ENCODE data around the gene ATP2C2.
"Not testable (repeated sequence)": the region's sequence is repeated elsewhere in the genome, so short reads cannot be mapped to it uniquely, and the experiment has no call there.

ATP2C2 gene

GRCh38 chr16:84450176-84450865 is 82.0 kb downstream of the ATP2C2 start:
- Histone ChIP-seq H3K27me3 (ENCODE audit: control insufficient read depth, insufficient read depth, low read length) (no peaks in the 10 kb centered on the region), H3K27ac (ENCODE audit: low read length) (no peak overlapping the region), H3K9me3 (ENCODE audit: control insufficient read depth, low read depth, low read length) (no peaks in the 10 kb centered on the region), H3K4me3 (ENCODE audit: low read length) (no peak overlapping the region), H3K36me3 (ENCODE audit: control insufficient read depth, low read depth, low read length) (no peaks in the 10 kb centered on the region), H3K4me1 (ENCODE audit: control insufficient read depth, low read depth, low read length) (no peaks in the 10 kb centered on the region), H3K9ac (ENCODE audit: low read length) (no peak overlapping the region)

DNA sequence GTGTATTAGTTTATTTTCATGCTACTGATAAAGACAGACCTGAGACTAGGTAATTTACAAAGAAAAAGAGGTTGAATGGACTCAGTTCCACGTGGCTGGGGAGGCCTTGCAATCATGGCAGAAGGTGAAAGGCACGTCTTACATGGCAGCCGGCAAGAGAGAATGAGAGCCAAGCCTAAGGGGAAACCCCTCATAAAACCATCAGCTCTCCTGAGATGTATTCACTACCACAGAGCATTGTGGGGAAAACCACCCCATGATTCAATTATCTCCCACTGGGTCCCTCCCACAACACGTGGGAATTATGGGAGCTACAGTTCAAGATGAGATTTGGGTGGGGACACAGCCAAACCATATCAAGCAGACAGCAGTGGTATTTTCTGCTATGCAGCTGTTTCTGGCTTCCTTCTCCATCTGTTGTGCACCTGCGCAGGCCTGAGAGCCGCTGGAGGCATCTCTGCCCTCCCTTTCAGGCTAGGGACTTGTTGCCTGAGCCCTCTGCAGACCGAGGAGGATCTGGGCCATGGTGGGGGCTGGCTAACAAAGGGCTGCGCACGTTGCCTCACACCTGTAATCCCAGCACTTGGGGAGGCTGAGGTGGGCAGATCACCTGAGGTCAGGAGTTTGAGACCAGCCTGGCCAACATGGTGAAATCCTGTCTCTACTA is 82.8 kb downstream of the ATP2C2 start:
- not testable (repeated sequence) for H3K4me1 ChIP-seq (ENCODE audit: control insufficient read depth, low read depth, low read length); H3K9me3 ChIP-seq (ENCODE audit: control insufficient read depth, low read depth, low read length); H3K36me3 ChIP-seq (ENCODE audit: control insufficient read depth, low read depth, low read length); H3K9ac ChIP-seq (ENCODE audit: low read length); H3K4me3 ChIP-seq (ENCODE audit: low read length); H3K27ac ChIP-seq (ENCODE audit: low read length); H3K27me3 ChIP-seq (ENCODE audit: control insufficient read depth, insufficient read depth, low read length)

DNA sequence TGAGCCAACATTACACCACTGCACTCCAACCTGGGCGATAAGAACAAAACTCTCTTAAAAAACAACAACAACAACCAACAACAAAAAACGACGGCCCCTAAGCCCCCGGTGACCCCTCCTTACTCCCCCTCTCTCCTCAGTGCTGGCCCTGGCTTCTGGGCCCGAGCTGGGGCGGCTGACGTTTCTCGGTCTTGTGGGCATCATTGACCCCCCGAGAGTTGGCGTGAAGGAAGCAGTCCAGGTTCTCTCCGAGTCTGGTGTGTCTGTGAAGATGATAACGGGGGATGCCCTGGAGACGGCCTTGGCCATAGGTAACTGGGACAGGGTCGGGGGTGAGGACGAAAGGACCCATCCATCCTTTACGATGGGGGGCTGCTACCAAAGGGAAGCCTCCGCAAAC is 83.4 kb downstream of the ATP2C2 start:
- no peaks in the 10 kb centered on the region for H3K36me3 ChIP-seq (ENCODE audit: control insufficient read depth, low read depth, low read length)
- H3K4me3 ChIP-seq (ENCODE audit: low read length): no peak overlapping the region
- no peak overlapping the region for H3K27ac ChIP-seq (ENCODE audit: low read length)
- H3K27me3 ChIP-seq (ENCODE audit: control insufficient read depth, insufficient read depth, low read length): no peaks in the 10 kb centered on the region
- H3K9ac ChIP-seq (ENCODE audit: low read length): no peak overlapping the region
- no peaks in the 10 kb centered on the region for H3K4me1 ChIP-seq (ENCODE audit: control insufficient read depth, low read depth, low read length)
- H3K9me3 ChIP-seq (ENCODE audit: control insufficient read depth, low read depth, low read length): no peaks in the 10 kb centered on the region

DNA sequence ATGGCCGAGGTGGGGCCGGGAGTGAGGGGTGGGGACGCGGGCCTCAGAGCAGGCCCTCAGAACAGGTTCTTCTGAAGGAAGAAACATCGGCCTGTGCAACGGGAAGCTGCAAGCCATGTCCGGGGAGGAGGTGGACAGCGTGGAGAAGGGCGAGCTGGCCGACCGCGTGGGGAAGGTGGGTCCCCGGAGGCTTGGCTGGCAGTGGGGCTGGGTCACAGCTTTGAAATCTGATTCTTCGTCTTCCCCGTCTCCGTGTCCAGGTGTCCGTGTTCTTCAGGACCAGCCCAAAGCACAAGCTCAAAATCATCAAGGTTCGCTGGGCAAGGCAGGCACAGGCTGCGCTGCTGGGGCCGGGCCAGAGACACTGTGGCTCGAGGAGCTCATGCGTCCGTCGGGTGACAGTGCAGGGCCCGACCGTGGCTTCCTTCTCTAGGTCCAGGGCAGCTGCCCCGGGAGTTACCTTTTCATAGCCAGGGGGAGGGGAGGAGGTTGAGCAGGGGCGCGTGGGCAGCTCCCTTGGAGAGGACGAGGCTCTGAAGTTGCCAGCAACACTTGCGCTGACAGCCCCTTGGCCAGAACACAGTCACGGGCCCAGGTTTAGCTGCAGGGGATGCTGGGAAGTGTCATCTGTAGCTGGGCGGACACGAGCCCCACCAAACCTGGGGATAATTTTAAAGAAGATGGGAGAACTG is 84.9 kb downstream of the ATP2C2 start:
- H3K27ac ChIP-seq (ENCODE audit: low read length): no peak overlapping the region
- H3K36me3 ChIP-seq (ENCODE audit: control insufficient read depth, low read depth, low read length): no peaks in the 10 kb centered on the region
- H3K4me1 ChIP-seq (ENCODE audit: control insufficient read depth, low read depth, low read length): no peaks in the 10 kb centered on the region
- H3K9ac ChIP-seq (ENCODE audit: low read length): no peak overlapping the region
- no peaks in the 10 kb centered on the region for H3K27me3 ChIP-seq (ENCODE audit: control insufficient read depth, insufficient read depth, low read length)
- H3K9me3 ChIP-seq (ENCODE audit: control insufficient read depth, low read depth, low read length): no peaks in the 10 kb centered on the region
- H3K4me3 ChIP-seq (ENCODE audit: low read length): no peak overlapping the region

DNA sequence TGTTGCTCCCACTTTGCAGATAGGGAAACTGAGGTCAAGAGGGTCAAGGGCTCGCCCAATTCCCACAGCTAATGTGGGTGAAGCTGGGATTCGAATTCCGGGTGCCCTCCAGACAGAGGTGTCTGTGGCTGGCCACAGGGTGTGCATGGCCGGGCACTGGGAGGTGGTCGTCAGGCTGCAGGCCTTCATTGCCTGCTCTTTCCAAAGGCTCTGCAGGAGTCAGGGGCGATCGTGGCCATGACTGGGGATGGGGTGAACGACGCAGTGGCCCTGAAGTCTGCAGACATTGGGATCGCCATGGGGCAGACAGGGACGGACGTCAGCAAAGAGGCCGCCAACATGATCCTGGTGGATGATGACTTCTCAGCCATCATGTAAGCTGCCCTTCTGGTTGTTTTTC is 86.3 kb downstream of the ATP2C2 start:
- Histone ChIP-seq H3K4me1 (ENCODE audit: control insufficient read depth, low read depth, low read length) (no peaks in the 10 kb centered on the region), H3K9ac (ENCODE audit: low read length) (no peak overlapping the region), H3K9me3 (ENCODE audit: control insufficient read depth, low read depth, low read length) (no peaks in the 10 kb centered on the region), H3K36me3 (ENCODE audit: control insufficient read depth, low read depth, low read length) (no peaks in the 10 kb centered on the region), H3K4me3 (ENCODE audit: low read length) (no peak overlapping the region), H3K27ac (ENCODE audit: low read length) (no peak overlapping the region), H3K27me3 (ENCODE audit: control insufficient read depth, insufficient read depth, low read length) (no peaks in the 10 kb centered on the region)

- Histone ChIP-seq H3K4me3 (ENCODE audit: low read length) (no peak overlapping the region), H3K36me3 (ENCODE audit: control insufficient read depth, low read depth, low read length) (no peaks in the 10 kb centered on the region), H3K27me3 (ENCODE audit: control insufficient read depth, insufficient read depth, low read length) (no peaks in the 10 kb centered on the region), H3K4me1 (ENCODE audit: control insufficient read depth, low read depth, low read length) (no peaks in the 10 kb centered on the region), H3K9me3 (ENCODE audit: control insufficient read depth, low read depth, low read length) (no peaks in the 10 kb centered on the region), H3K9ac (ENCODE audit: low read length) (no peak overlapping the region), H3K27ac (ENCODE audit: low read length) (no peak overlapping the region)
Observed at GRCh38 chr16:84455031-84455430, 86.7 kb downstream of the ATP2C2 start.

DNA sequence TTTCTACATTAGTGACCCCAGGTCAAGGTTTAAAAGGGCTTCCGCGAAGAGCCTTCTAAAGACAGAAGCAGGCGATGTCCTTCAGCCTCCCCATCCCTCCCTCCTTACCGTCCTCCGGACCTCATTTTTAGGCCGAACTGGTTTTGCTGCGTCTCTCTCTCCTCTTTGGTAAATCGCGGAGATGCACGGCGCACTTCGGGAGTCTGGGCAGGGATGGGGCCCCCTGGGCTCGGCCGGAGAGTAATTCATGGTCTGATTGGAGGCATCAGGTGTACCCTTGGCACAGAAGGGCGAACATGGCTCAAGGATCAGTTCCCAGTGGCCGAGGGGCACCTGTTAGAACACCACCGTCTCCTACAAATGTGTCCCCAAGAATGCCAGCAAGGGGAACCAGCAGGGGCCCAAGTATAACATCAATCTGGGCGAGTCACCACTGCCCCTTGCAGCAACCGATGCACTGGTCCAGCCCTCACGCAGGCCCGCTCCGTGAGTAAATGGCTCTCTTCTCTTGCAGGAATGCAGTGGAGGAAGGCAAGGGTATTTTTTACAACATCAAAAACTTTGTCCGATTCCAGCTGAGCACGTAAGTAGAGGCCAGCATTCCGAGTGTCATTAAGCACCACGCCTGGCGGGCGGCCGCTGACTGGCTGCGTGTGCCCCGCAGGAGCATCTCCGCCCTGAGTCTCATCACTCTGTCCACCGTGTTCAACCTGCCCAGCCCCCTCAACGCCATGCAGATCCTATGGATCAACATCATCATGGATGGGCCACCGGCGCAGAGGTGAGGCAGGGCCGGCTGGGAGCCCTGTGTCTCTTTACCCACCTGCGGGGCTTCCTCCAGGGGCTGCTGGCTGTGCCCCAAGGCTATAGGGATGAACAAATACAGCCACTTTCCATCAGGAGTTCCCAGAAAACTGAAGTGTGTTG is 90.5 kb downstream of the ATP2C2 start:
- H3K27me3 ChIP-seq (ENCODE audit: control insufficient read depth, insufficient read depth, low read length): no peaks in the 10 kb centered on the region
- H3K9ac ChIP-seq (ENCODE audit: low read length): no peak overlapping the region
- H3K36me3 ChIP-seq (ENCODE audit: control insufficient read depth, low read depth, low read length): no peaks in the 10 kb centered on the region
- no peak overlapping the region for H3K4me3 ChIP-seq (ENCODE audit: low read length)
- no peaks in the 10 kb centered on the region for H3K4me1 ChIP-seq (ENCODE audit: control insufficient read depth, low read depth, low read length)
- no peak overlapping the region for H3K27ac ChIP-seq (ENCODE audit: low read length)
- no peaks in the 10 kb centered on the region for H3K9me3 ChIP-seq (ENCODE audit: control insufficient read depth, low read depth, low read length)

- H3K9me3 ChIP-seq (ENCODE audit: control insufficient read depth, low read depth, low read length): no peaks in the 10 kb centered on the region
- H3K27ac ChIP-seq (ENCODE audit: low read length): no peak overlapping the region
- no peaks in the 10 kb centered on the region for H3K36me3 ChIP-seq (ENCODE audit: control insufficient read depth, low read depth, low read length)
- no peaks in the 10 kb centered on the region for H3K4me1 ChIP-seq (ENCODE audit: control insufficient read depth, low read depth, low read length)
- H3K27me3 ChIP-seq (ENCODE audit: control insufficient read depth, insufficient read depth, low read length): no peaks in the 10 kb centered on the region
- no peak overlapping the region for H3K9ac ChIP-seq (ENCODE audit: low read length)
- no peak overlapping the region for H3K4me3 ChIP-seq (ENCODE audit: low read length)
Observed at GRCh38 chr16:84459533-84459894, 91.2 kb downstream of the ATP2C2 start.

DNA sequence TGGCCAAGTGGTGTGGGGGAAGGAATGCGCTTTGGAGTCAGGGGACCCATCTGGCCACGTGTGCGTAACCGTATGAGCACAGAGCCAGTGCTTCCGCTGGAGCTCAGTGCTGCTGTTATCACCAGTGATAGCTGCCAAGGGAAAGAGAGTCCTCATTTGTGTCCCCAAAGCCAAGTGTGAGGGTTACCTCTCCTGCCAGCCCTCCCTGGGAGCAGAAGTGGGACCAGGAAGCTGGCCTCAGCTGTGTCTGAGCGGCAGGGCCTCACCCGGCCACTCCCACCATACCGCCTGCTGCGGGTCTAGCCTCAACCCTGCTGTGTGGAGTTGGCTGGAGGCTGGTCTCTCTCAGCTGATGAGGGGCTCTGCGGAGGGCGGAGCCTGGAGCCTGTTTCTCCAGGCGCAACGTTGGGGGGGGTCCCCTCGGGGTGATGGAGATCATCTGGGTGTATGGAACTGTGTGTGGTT is 91.6 kb downstream of the ATP2C2 start:
- Histone ChIP-seq H3K9ac (ENCODE audit: low read length) (no peak overlapping the region), H3K36me3 (ENCODE audit: control insufficient read depth, low read depth, low read length) (no peaks in the 10 kb centered on the region), H3K27ac (ENCODE audit: low read length) (no peak overlapping the region), H3K9me3 (ENCODE audit: control insufficient read depth, low read depth, low read length) (no peaks in the 10 kb centered on the region), H3K27me3 (ENCODE audit: control insufficient read depth, insufficient read depth, low read length) (no peaks in the 10 kb centered on the region), H3K4me1 (ENCODE audit: control insufficient read depth, low read depth, low read length) (no peaks in the 10 kb centered on the region), H3K4me3 (ENCODE audit: low read length) (no peak overlapping the region)

- H3K9me3 ChIP-seq (ENCODE audit: control insufficient read depth, low read depth, low read length): no peaks in the 10 kb centered on the region
- H3K4me3 ChIP-seq (ENCODE audit: low read length): no peak overlapping the region
- H3K27me3 ChIP-seq (ENCODE audit: control insufficient read depth, insufficient read depth, low read length): no peaks in the 10 kb centered on the region
- H3K27ac ChIP-seq (ENCODE audit: low read length): no peak overlapping the region
- no peaks in the 10 kb centered on the region for H3K4me1 ChIP-seq (ENCODE audit: control insufficient read depth, low read depth, low read length)
- no peak overlapping the region for H3K9ac ChIP-seq (ENCODE audit: low read length)
- no peaks in the 10 kb centered on the region for H3K36me3 ChIP-seq (ENCODE audit: control insufficient read depth, low read depth, low read length)
Observed at GRCh38 chr16:84460406-84461028, 92.2 kb downstream of the ATP2C2 start.

- H3K4me3 ChIP-seq (ENCODE audit: low read length): no peak overlapping the region
- H3K9ac ChIP-seq (ENCODE audit: low read length): no peak overlapping the region
- no peak overlapping the region for H3K27ac ChIP-seq (ENCODE audit: low read length)
- H3K27me3 ChIP-seq (ENCODE audit: control insufficient read depth, insufficient read depth, low read length): no peaks in the 10 kb centered on the region
- no peaks in the 10 kb centered on the region for H3K36me3 ChIP-seq (ENCODE audit: control insufficient read depth, low read depth, low read length)
- no peaks in the 10 kb centered on the region for H3K9me3 ChIP-seq (ENCODE audit: control insufficient read depth, low read depth, low read length)
- no peaks in the 10 kb centered on the region for H3K4me1 ChIP-seq (ENCODE audit: control insufficient read depth, low read depth, low read length)
Observed at GRCh38 chr16:84461029-84461412, 92.7 kb downstream of the ATP2C2 start.

Data from iPS-18a (cell line).